Keratinocyte (primary cell): ENCODE measurements around the gene ILKAP. TPM values are rescaled to one million over a fixed set of nuclear protein-coding genes. Genes with fewer than 3 reads are reported as not detected.

Experiments used
- DNase-seq: peaks from one replicate; pipeline ENCODE4 v3.0.0-alpha.2; 2011; ENCODE audit warnings: low read depth, missing footprints, low spot score
- FAIRE-seq: peaks from 2 replicates; lab custom pipeline; 2011; peaks lifted over from hg19 to GRCh38; lab: Jason Lieb, UNC
- H2AFZ ChIP-seq: 2 replicates; pipeline ENCODE4 v1.6.0; 2012; ENCODE audit warnings: low read length, control low read depth, inconsistent platforms; ENCODE audit not compliant: control insufficient read depth
- H3K27ac ChIP-seq: 2 replicates; pipeline ENCODE4 v1.5.1; 2011; ENCODE audit warnings: low read length; ENCODE audit not compliant: control insufficient read depth, insufficient read depth
- H3K27me3 ChIP-seq: 3 replicates; pipeline ENCODE4 v1.6.0; 2011; ENCODE audit warnings: low read length; ENCODE audit not compliant: control insufficient read depth, insufficient read depth; ENCODE audit errors: extremely low read depth
- H3K36me3 ChIP-seq, 2 experiments: 2 replicates in 1 of 2; 3 replicates in 1 of 2; pipeline ENCODE4 v1.5.1; 2011; ENCODE audit warnings: low read length in 2 of 2, mild to moderate bottlenecking in 1 of 2; ENCODE audit not compliant: control insufficient read depth in 2 of 2, insufficient read depth in 2 of 2; ENCODE audit errors: extremely low read depth in 1 of 2
- H3K4me1 ChIP-seq: 3 replicates; pipeline ENCODE4 v1.5.1; 2011; ENCODE audit warnings: low read length; ENCODE audit not compliant: control insufficient read depth, insufficient read depth; ENCODE audit errors: extremely low read depth
- H3K4me2 ChIP-seq: 3 replicates; pipeline ENCODE4 v1.6.0; 2011; ENCODE audit warnings: low read depth, low read length; ENCODE audit not compliant: control insufficient read depth, insufficient read depth; ENCODE audit errors: extremely low read depth
- H3K4me3 ChIP-seq, 3 experiments: fragments of 200-600 bp in 1 of 3; sonication (generic) in 1 of 3; 2 replicates in 2 of 3; 3 replicates in 1 of 3; pipeline ENCODE4 v1.5.1; 2011 to 2016; ENCODE audit warnings: low read length in 3 of 3, mild to moderate bottlenecking in 3 of 3, control low read depth in 2 of 3, inconsistent platforms in 1 of 3, low read depth in 1 of 3, mixed read lengths in 1 of 3, mixed run types in 1 of 3, moderate library complexity in 1 of 3; ENCODE audit not compliant: control insufficient read depth in 2 of 3, insufficient read depth in 2 of 3; ENCODE audit errors: extremely low read depth in 1 of 3
- H3K79me2 ChIP-seq: 2 replicates; pipeline ENCODE4 v1.6.0; 2012; ENCODE audit warnings: low read length; ENCODE audit not compliant: control insufficient read depth, insufficient read depth
- H3K9ac ChIP-seq: 3 replicates; pipeline ENCODE4 v1.6.0; 2011; ENCODE audit warnings: low read length; ENCODE audit not compliant: control insufficient read depth, insufficient read depth; ENCODE audit errors: extremely low read depth
- H3K9me1 ChIP-seq: 3 replicates; pipeline ENCODE4 v1.6.0; 2011; ENCODE audit warnings: low read length; ENCODE audit not compliant: control insufficient read depth, insufficient read depth; ENCODE audit errors: extremely low read depth
- H3K9me3 ChIP-seq: 2 replicates; pipeline ENCODE4 v1.5.1; 2012; ENCODE audit warnings: low read depth, low read length; ENCODE audit not compliant: control insufficient read depth
- H4K20me1 ChIP-seq: 3 replicates; pipeline ENCODE4 v1.6.0; 2011; ENCODE audit warnings: low read length; ENCODE audit not compliant: control insufficient read depth, insufficient read depth; ENCODE audit errors: extremely low read depth
- CTCF ChIP-seq, 3 experiments: IDR thresholded peaks in 1 of 3; conservative IDR thresholded peaks in 1 of 3; optimal IDR thresholded peaks in 1 of 3; 2 replicates in 2 of 3; 3 replicates in 1 of 3; pipeline versions ENCODE3 to v1.5.1; 2011; ENCODE audit warnings: low read length in 3 of 3, mild to moderate bottlenecking in 3 of 3, moderate library complexity in 2 of 3, control low read depth in 1 of 3, inconsistent platforms in 1 of 3; ENCODE audit not compliant: insufficient read depth in 2 of 3; ENCODE audit errors: extremely low read depth in 1 of 3
- EZH2 ChIP-seq: IDR thresholded peaks from one replicate; pipeline ENCODE4 v1.6.1; 2012; ENCODE audit warnings: inconsistent platforms, mild to moderate bottlenecking, low read length, moderate library complexity
- dilution Hi-C: fragments of 300-500 bp; cut with MboI; formaldehyde crosslinking; loops from one replicate; pipeline ENCODE4 v1.7.0; 2020; ENCODE audit warnings: low sequenced_read_pairs; ENCODE audit not compliant: extremely low pct_ligation_motif_present
- polyA plus RNA-seq, 5 experiments: library from polyadenylated mRNA; depleted of rRNA in 3 of 5; stranded (reverse) in 3 of 5; stranded (forward) in 1 of 5; unstranded in 1 of 5; fragments of >200 nt; gene quantifications; 1 replicate in 1 of 5; 2 replicates in 3 of 5; 3 replicates in 1 of 5; pipeline versions ENCODE4 v1.2.1 to v1.2.3, GENCODE V29; 2011 to 2012; ENCODE audit warnings: missing spikeins in 2 of 5, low read depth in 1 of 5, low replicate concordance in 1 of 5

The ILKAP gene
- polyA plus RNA-seq, 1 donor (not counting 4 experiments of a cell fraction or from before 2014, with no cell fraction given) = 39.1 TPM

GRCh38 chr2:238226698-238227586 lies 23.4 kb upstream of the ILKAP start:
- FAIRE-seq = no peak
- TF ChIP-seq CTCF (optimal IDR thresholded peaks at IDR 0.05 in 1 of 3, IDR thresholded peaks at IDR 0.05 in 1 of 3, conservative IDR thresholded peaks at IDR 0.05 in 1 of 3; ENCODE audit: extremely low read depth in 1 of 3, insufficient read depth in 2 of 3, low read length in 3 of 3) = no peak
- no peak for TF ChIP-seq EZH2

DNA sequence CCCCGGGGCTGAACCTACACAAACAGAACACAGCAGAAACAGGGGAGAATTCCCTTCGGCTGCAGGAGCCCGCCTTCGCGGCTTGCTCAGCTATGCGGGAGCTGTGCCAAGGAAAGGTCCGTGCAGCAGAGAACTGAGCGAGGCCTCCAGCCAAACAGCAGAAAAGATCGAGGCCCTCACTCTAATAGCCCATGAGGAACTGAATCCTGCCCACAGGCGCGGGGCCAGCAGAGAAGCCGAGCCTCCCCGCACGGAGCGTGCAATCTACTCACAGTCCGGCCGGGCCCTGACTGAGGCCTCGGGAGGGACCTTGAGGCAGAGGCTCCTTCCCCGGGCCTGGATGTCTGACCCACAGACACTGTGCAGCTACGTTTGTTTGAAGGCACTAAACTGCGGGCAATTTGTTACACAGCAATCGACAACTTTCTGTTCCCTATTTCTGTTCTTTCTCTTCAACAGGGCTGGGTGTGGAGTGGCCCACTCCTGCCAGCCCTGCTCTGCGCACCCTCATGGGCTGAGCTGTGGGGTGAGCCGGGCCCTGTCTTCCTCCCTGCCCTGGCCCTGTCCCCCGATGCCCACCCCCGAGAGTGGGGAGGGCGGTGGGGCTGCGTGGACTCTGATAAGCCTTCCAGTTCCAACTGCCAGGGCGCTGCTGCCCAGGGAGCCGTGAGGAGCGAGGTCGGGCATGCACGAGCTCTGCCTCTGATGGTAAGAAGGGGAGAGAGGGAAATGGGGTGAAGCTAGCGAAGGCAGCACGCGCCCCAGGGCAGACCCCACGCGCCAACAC lies 22.6 kb upstream of the ILKAP start:
- FAIRE-seq (no peak), DNase-seq (no peak)
- Histone ChIP-seq H3K4me2 (no peak overlapping the region), H3K79me2 (no peaks in the 10 kb centered on the region), H3K27ac (no peak overlapping the region), H3K4me1 (peaks cover 3% of the 10 kb centered on the region), H3K36me3 (no peaks in the 10 kb centered on the region), H3K27me3 (peaks cover 34% of the 10 kb centered on the region), H4K20me1 (no peaks in the 10 kb centered on the region), H2AFZ (no peak overlapping the region), H3K9me3 (no peaks in the 10 kb centered on the region), H3K9me1 (no peaks in the 10 kb centered on the region), H3K4me3 (no peak overlapping the region), H3K9ac (no peak overlapping the region)
- TF ChIP-seq CTCF (optimal IDR thresholded peaks at IDR 0.05 in 1 of 3, IDR thresholded peaks at IDR 0.05 in 1 of 3, conservative IDR thresholded peaks at IDR 0.05 in 1 of 3; ENCODE audit: extremely low read depth in 1 of 3, insufficient read depth in 2 of 3, low read length in 3 of 3) (no peak), EZH2 (no peak)
- dilution Hi-C loops = no loop called here

More at GRCh38 chr2:238226698-238227586, 23.4 kb upstream of the ILKAP start:
- no peaks in the 10 kb centered on the region for H3K36me3 ChIP-seq
- peaks cover 42% of the 10 kb centered on the region for H3K27me3 ChIP-seq
- H3K4me2 ChIP-seq = no peak overlapping the region
- H4K20me1 ChIP-seq = no peaks in the 10 kb centered on the region
- H3K9ac ChIP-seq = no peak overlapping the region
- dilution Hi-C loops = no loop called here
- no peak overlapping the region for H3K4me3 ChIP-seq
- no peaks in the 10 kb centered on the region for H3K9me3 ChIP-seq
- no peak overlapping the region for H2AFZ ChIP-seq
- no peak for DNase-seq
- H3K79me2 ChIP-seq = no peaks in the 10 kb centered on the region
- H3K9me1 ChIP-seq = no peaks in the 10 kb centered on the region
- peaks cover 3% of the 10 kb centered on the region for H3K4me1 ChIP-seq
- no peak overlapping the region for H3K27ac ChIP-seq
